ENCODE results near the gene CLPSL2.

- no peak for TF ChIP-seq ZNF384 (IDR thresholded peaks at IDR 0.05)
- no peak for TF ChIP-seq SP1 (IDR thresholded peaks at IDR 0.05)
- no peak for TF ChIP-seq FOXM1 (IDR thresholded peaks at IDR 0.05; ENCODE audit: borderline replicate concordance)
- TF ChIP-seq BHLHE40 (IDR thresholded peaks at IDR 0.05; ENCODE audit: borderline replicate concordance): no peak
- TF ChIP-seq ELF4 (IDR thresholded peaks at IDR 0.05): no peak
- no peak for TF ChIP-seq FOXA1 (IDR thresholded peaks at IDR 0.05)
These were observed 48.3 kb downstream of the CLPSL2 start for GRCh38 chr6:35824552-35825192.

All from HEK293T (cell line).